ENCODE data around the gene INVS. TPM values are rescaled to one million over a fixed set of nuclear protein-coding genes. Genes with fewer than 3 reads are reported as not detected.

The INVS gene
- total RNA-seq, 4 donors from 2014 or later: 19.2 to 24.1 (median 23.4) TPM

GRCh38 chr9:100104314-100104713, 5.3 kb downstream of the INVS start:
- 93% methylated on average over 4 of the region's 4 CpGs for WGBS
- peaks cover 9 to 12% (median 11%) of the 10 kb centered on the region in 4 donors for H3K4me1 ChIP-seq
- no peak overlapping the region for H3K27ac ChIP-seq (replicated peaks in 1 of 4)
- DNase-seq (ENCODE audit: extremely low spot score): no peak
- H3K4me3 ChIP-seq: no peak overlapping the region
- intact Hi-C loops (cut with DNase I): no loop called here
- no peaks in the 10 kb centered on the region for H3K27me3 ChIP-seq
- TF ChIP-seq POLR2AphosphoS5 (IDR thresholded peaks at IDR 0.05) (no peak), EP300 (IDR thresholded peaks at IDR 0.05) (no peak), CTCF (IDR thresholded peaks at IDR 0.05) (no peak), POLR2A (IDR thresholded peaks at IDR 0.05; ENCODE audit: low read depth) (no peak)
- H3K9me3 ChIP-seq: no peaks in the 10 kb centered on the region
- peaks cover 27 to 52% (median 38%) of the 10 kb centered on the region in 4 donors for H3K36me3 ChIP-seq

- 52% methylated on average over 1 of the region's 1 CpG for WGBS
- intact Hi-C loops (cut with DNase I): no loop called here
- Histone ChIP-seq H3K36me3 (peaks cover 31 to 60% (median 41%) of the 10 kb centered on the region in 4 donors), H3K27me3 (no peaks in the 10 kb centered on the region), H3K4me1 (peaks cover 0 to 9% (median 5%) of the 10 kb centered on the region in 4 donors), H3K27ac (replicated peaks in 1 of 4) (no peak overlapping the region), H3K4me3 (no peak overlapping the region), H3K9me3 (no peaks in the 10 kb centered on the region)
- no peak for DNase-seq (ENCODE audit: extremely low spot score)
- TF ChIP-seq POLR2A (IDR thresholded peaks at IDR 0.05; ENCODE audit: low read depth) (no peak), CTCF (IDR thresholded peaks at IDR 0.05) (no peak), EP300 (IDR thresholded peaks at IDR 0.05) (no peak)
Observed at GRCh38 chr9:100105861-100106260, 6.8 kb downstream of the INVS start.

- no peak for DNase-seq (ENCODE audit: extremely low spot score)
- peaks cover 3 to 16% (median 13%) of the 10 kb centered on the region in 4 donors for H3K4me1 ChIP-seq
- no peaks in the 10 kb centered on the region for H3K27me3 ChIP-seq
- no peak overlapping the region for H3K4me3 ChIP-seq
- intact Hi-C loops (cut with DNase I): no loop called here
- H3K27ac ChIP-seq (replicated peaks in 1 of 4): no peak overlapping the region
- WGBS: 90% methylated on average over 2 of the region's 2 CpGs
- no peaks in the 10 kb centered on the region for H3K9me3 ChIP-seq
- TF ChIP-seq POLR2A (IDR thresholded peaks at IDR 0.05; ENCODE audit: low read depth) (no peak), EP300 (IDR thresholded peaks at IDR 0.05) (no peak), CTCF (IDR thresholded peaks at IDR 0.05) (no peak), POLR2AphosphoS5 (IDR thresholded peaks at IDR 0.05) (no peak)
- peaks cover 31 to 60% (median 41%) of the 10 kb centered on the region in 4 donors for H3K36me3 ChIP-seq
Observed at GRCh38 chr9:100106616-100107015, 7.6 kb downstream of the INVS start.

GRCh38 chr9:100108559-100108958, 9.5 kb downstream of the INVS start:
- DNase-seq (ENCODE audit: extremely low spot score): no peak
- no peak for TF ChIP-seq CTCF (IDR thresholded peaks at IDR 0.05)
- no peak for TF ChIP-seq POLR2A (IDR thresholded peaks at IDR 0.05; ENCODE audit: low read depth)
- TF ChIP-seq POLR2AphosphoS5 (IDR thresholded peaks at IDR 0.05): no peak
- TF ChIP-seq EP300 (IDR thresholded peaks at IDR 0.05): no peak
- no peaks in the 10 kb centered on the region for H3K27me3 ChIP-seq
- no peak overlapping the region for H3K4me3 ChIP-seq
- H3K27ac ChIP-seq (replicated peaks in 1 of 4): no peak overlapping the region
- 17% methylated on average over 2 of the region's 2 CpGs for WGBS
- intact Hi-C loops (cut with DNase I): no loop called here
- H3K4me1 ChIP-seq: peaks cover 7 to 18% (median 17%) of the 10 kb centered on the region in 4 donors
- no peaks in the 10 kb centered on the region for H3K9me3 ChIP-seq
- H3K36me3 ChIP-seq: peaks cover 31 to 51% (median 38%) of the 10 kb centered on the region in 4 donors

- intact Hi-C loops (cut with DNase I): no loop called here
- Histone ChIP-seq H3K27me3 (no peaks in the 10 kb centered on the region), H3K9me3 (no peaks in the 10 kb centered on the region), H3K27ac (replicated peaks in 1 of 4) (peak overlapping the region in 1 of 4 donors; percentile 51), H3K4me3 (no peak overlapping the region), H3K36me3 (peaks cover 12 to 25% (median 18%) of the 10 kb centered on the region in 4 donors), H3K4me1 (peaks cover 7 to 18% (median 17%) of the 10 kb centered on the region in 4 donors)
- DNase-seq (ENCODE audit: extremely low spot score): peak; percentile 93
- TF ChIP-seq CTCF (IDR thresholded peaks at IDR 0.05): no peak
- TF ChIP-seq POLR2AphosphoS5 (IDR thresholded peaks at IDR 0.05): peak in 1 of 2 donors; percentile 44
- WGBS: 61% methylated on average over 4 of the region's 4 CpGs
Observed at GRCh38 chr9:100111235-100111634, 12.2 kb downstream of the INVS start.
